Uterus (tissue), 4 donors: ENCODE results near the gene ACTL7B. TPM values are rescaled to one million over a fixed set of nuclear protein-coding genes. Genes with fewer than 3 reads are reported as not detected.

ENCODE experiments used
- DNase-seq, 2 donors: peaks; one replicate each; pipeline ENCODE4 v3.0.0-alpha.2; 2019 to 2020
- H3K27ac ChIP-seq, 2 donors: fragments of 200-600 bp; sonication (generic); 1 replicate in 1 of 2; 2 replicates in 1 of 2; pipeline ENCODE4 v1.5.1; 2016 to 2018
- H3K27me3 ChIP-seq, 2 donors: fragments of 200-600 bp; sonication (generic); one replicate each; pipeline ENCODE4 v1.5.1; 2018 to 2019; ENCODE audit warnings: control low read depth in 1 of 2
- H3K36me3 ChIP-seq, 2 donors: fragments of 200-600 bp; sonication (generic); one replicate each; pipeline ENCODE4 v1.5.1; 2019; ENCODE audit warnings: control low read depth in 1 of 2
- H3K4me1 ChIP-seq, 2 donors: fragments of 200-600 bp; sonication (generic); one replicate each; pipeline ENCODE4 v1.5.1; 2018 to 2019; ENCODE audit warnings: control low read depth in 1 of 2
- H3K4me3 ChIP-seq, 2 donors: fragments of 200-600 bp; sonication (generic); 1 replicate in 1 of 2; 2 replicates in 1 of 2; pipeline ENCODE4 v1.5.1; 2018 to 2019; ENCODE audit warnings: mild to moderate bottlenecking in 1 of 2
- H3K9me3 ChIP-seq, 2 donors: fragments of 200-600 bp; sonication (generic); one replicate each; pipeline ENCODE4 v1.5.1; 2019; ENCODE audit warnings: control low read depth in 1 of 2
- POLR2A ChIP-seq, 2 donors: fragments of 450-650 bp; IDR thresholded peaks; one replicate each; pipeline ENCODE4 v1.6.1; 2016; ENCODE audit warnings: antibody characterized with exemption in 2 of 2, mild to moderate bottlenecking in 1 of 2, moderate library complexity in 1 of 2
- intact Hi-C: fragments of 100-400 bp; cut with DNase I; formaldehyde crosslinking; loops from one replicate; pipeline ENCODE4 v1.15.1; 2023; ENCODE audit warnings: low total_unique reads
- total RNA-seq, 4 donors: library from RNA; depleted of rRNA in 3 of 4; stranded (reverse); fragments of >200 nt in 3 of 4; gene quantifications; one replicate each; pipeline versions ENCODE4 v1.1.0 to v1.2.4, GENCODE V29; 2014 to 2023
- TF ChIP-seq, protein P1 (sequence below), 4 experiments: fragments of 200-600 bp in 2 of 4; fragments of 450-650 bp in 2 of 4; sonication (generic) in 2 of 4; IDR thresholded peaks; one replicate each; pipeline ENCODE4 v1.5.1; 2016 to 2019; ENCODE audit warnings: antibody characterized with exemption in 4 of 4, mild to moderate bottlenecking in 2 of 4, moderate library complexity in 1 of 4
- donor health status: DM: yes; HTN: yes; CAD: no.

The ACTL7B gene
- total RNA-seq, 4 donors from 2014 or later = not detected

DNA sequence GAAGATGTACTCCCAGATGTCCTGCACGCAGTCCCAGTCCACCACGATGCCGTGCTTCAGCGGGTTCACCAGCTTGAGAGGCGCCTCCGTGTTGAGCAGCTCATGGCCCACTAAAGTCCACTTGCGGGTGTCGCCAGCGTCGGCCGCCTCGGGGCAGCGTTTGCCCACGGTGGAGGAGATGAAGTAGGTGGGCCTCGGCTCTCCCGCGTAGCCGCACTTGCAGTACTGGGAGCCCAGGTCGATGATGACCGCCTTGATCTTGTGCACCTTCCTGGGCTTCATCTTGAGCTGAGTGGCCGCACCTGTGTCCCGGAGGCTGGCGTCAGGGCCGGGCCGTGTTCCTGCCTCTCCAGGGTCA, 278 bp downstream of the ACTL7B start:
- H3K4me1 ChIP-seq = no peaks in the 10 kb centered on the region
- DNase-seq = no peak
- TF ChIP-seq, protein P1, sequence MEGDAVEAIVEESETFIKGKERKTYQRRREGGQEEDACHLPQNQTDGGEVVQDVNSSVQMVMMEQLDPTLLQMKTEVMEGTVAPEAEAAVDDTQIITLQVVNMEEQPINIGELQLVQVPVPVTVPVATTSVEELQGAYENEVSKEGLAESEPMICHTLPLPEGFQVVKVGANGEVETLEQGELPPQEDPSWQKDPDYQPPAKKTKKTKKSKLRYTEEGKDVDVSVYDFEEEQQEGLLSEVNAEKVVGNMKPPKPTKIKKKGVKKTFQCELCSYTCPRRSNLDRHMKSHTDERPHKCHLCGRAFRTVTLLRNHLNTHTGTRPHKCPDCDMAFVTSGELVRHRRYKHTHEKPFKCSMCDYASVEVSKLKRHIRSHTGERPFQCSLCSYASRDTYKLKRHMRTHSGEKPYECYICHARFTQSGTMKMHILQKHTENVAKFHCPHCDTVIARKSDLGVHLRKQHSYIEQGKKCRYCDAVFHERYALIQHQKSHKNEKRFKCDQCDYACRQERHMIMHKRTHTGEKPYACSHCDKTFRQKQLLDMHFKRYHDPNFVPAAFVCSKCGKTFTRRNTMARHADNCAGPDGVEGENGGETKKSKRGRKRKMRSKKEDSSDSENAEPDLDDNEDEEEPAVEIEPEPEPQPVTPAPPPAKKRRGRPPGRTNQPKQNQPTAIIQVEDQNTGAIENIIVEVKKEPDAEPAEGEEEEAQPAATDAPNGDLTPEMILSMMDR (IDR thresholded peaks at IDR 0.05) = no peak
- TF ChIP-seq POLR2A (IDR thresholded peaks at IDR 0.05) = no peak
- H3K4me3 ChIP-seq = no peak overlapping the region
- no peaks in the 10 kb centered on the region for H3K27me3 ChIP-seq
- H3K27ac ChIP-seq = no peak overlapping the region
- intact Hi-C loops = no loop called here
- H3K36me3 ChIP-seq = no peaks in the 10 kb centered on the region
- H3K9me3 ChIP-seq = no peaks in the 10 kb centered on the region

DNA sequence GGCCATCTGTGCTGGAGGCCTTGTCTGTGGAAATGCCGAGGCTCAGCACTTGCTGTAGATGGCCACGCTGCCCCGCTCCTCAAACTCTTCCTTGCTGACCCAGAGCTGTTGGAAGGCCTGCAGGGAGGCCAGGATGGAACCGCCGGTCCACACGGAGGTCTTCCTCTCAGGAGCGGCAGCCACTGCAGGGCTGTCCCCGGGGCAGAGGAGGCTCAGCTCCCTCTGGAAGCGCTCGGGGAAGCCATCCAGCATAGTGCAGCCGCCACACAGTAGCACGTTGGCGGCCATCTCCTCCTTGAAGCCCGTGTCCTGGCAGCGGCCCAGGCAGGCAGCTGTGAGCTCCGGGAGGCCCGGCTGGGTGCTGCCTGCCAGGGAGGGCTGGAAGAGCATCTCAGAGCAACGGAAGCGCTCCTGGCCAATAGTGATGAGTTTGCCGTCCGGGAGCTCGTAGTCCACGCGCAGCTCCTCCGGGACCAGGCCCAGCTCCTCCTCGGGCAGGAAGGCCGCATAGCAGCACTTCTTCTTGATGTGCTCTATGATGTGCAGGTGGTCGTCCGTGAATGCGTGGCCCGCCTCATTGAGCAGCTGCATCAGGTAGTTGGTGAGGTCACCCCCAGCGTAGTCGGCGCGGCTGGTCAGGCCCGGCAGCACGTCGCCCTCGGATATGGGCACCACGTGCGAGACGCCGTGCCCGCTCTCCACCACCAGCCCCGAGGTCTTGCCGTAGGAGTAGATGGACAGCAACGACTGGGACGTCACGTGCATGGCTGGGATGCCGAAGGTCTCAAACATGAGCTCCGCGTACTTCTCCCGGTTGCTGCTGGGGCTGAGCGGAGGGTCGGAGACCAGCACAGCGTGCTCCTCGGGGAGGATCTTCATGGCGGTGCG, 901 bp downstream of the ACTL7B start:
- Histone ChIP-seq H3K36me3 (no peaks in the 10 kb centered on the region), H3K4me1 (no peaks in the 10 kb centered on the region), H3K27me3 (no peaks in the 10 kb centered on the region), H3K9me3 (no peaks in the 10 kb centered on the region), H3K4me3 (no peak overlapping the region), H3K27ac (no peak overlapping the region)
- intact Hi-C loops = no loop called here
- DNase-seq = no peak
- TF ChIP-seq, protein P1 (IDR thresholded peaks at IDR 0.05) = no peak
- TF ChIP-seq POLR2A (IDR thresholded peaks at IDR 0.05) = no peak

DNA sequence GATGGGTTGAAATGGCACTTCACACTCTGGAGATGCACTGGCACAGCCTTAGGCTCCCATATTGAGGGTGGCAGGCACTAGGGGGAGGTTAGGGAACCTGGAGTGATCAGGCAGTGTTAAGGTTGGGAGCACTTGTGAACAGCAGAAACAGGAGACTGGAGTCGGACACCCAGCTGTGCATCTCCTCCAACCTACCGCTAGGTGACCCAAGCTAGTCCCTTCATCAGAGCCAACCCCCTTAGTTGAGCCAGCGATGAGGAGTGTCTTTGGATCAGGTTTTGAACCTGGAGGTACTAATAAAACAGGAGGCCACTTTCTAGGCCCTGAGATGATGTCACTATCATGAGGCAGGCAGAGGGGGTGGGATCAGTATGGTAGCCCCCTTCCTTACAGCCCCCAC, 1.7 kb downstream of the ACTL7B start:
- Histone ChIP-seq H3K9me3 (no peaks in the 10 kb centered on the region), H3K4me1 (no peaks in the 10 kb centered on the region), H3K36me3 (no peaks in the 10 kb centered on the region), H3K27me3 (no peaks in the 10 kb centered on the region), H3K27ac (no peak overlapping the region), H3K4me3 (no peak overlapping the region)
- TF ChIP-seq, protein P1 (IDR thresholded peaks at IDR 0.05) = no peak
- no peak for TF ChIP-seq POLR2A (IDR thresholded peaks at IDR 0.05)
- intact Hi-C loops = no loop called here
- no peak for DNase-seq

DNA sequence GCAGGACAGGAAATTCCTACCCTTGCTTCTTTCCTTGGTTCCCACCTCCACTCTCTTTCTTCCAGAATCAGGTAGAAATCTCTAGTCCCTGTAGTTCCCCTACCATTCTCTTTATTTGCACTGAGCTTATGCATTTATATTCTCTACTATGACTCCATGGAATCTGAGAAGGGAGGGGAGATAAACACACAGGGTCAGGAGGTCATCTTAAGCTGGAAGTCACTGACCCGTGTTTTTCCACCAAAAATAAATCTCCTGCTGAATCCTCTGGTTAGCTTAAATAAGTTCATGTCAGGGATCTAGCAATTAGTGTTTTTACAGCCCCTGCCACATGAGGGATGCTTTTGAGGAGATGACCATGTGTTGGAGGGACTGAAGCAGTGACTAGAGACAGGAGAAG, 3.7 kb downstream of the ACTL7B start:
- H3K27ac ChIP-seq = no peak overlapping the region
- no peak for TF ChIP-seq POLR2A (IDR thresholded peaks at IDR 0.05)
- TF ChIP-seq, protein P1 (IDR thresholded peaks at IDR 0.05) = no peak
- no peaks in the 10 kb centered on the region for H3K4me1 ChIP-seq
- no peak overlapping the region for H3K4me3 ChIP-seq
- no peaks in the 10 kb centered on the region for H3K36me3 ChIP-seq
- no peaks in the 10 kb centered on the region for H3K27me3 ChIP-seq
- intact Hi-C loops = no loop called here
- no peak for DNase-seq
- no peaks in the 10 kb centered on the region for H3K9me3 ChIP-seq

DNA sequence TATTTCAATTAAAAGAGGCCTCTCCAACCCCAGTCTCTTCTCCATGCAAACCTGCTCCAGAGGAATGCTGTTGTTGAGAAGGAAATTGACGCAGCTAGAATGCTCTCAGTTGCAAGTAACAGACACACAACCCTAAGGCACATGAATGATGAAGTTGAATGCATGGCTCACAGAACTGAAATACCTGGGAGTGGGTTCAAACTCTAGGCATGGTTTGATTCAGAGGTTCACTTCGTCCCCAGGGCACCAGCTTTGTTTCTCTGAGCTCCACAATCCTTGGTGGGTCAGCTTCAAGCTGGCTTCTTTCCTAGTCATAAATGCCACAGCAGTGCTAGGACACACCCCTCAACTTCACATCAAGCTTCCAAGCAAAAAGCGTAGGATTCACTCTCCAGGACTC, 4.6 kb downstream of the ACTL7B start:
- H3K4me3 ChIP-seq = no peak overlapping the region
- TF ChIP-seq, protein P1 (IDR thresholded peaks at IDR 0.05) = no peak
- TF ChIP-seq POLR2A (IDR thresholded peaks at IDR 0.05) = no peak
- H3K27ac ChIP-seq = no peak overlapping the region
- H3K36me3 ChIP-seq = no peaks in the 10 kb centered on the region
- H3K4me1 ChIP-seq = no peaks in the 10 kb centered on the region
- DNase-seq = no peak
- no peaks in the 10 kb centered on the region for H3K27me3 ChIP-seq
- no peaks in the 10 kb centered on the region for H3K9me3 ChIP-seq
- intact Hi-C loops = no loop called here
